Epithelial cell of esophagus (primary cell): Measurements from ENCODE around the gene TCEAL9.
"Not testable (repeated sequence)": the region's sequence is repeated elsewhere in the genome, so short reads cannot be mapped to it uniquely, and the experiment has no call there.

Experiments used
- DNase-seq: peaks from one replicate; pipeline ENCODE4 v3.0.0; 2010; ENCODE audit warnings: low read depth
- H3K4me3 ChIP-seq: 2 replicates; pipeline ENCODE4 v1.5.1; 2011; ENCODE audit warnings: mild to moderate bottlenecking, low read length, control low read depth
- TF ChIP-seq, protein P1 (sequence below): IDR thresholded peaks from 2 replicates; pipeline ENCODE4 v1.5.1; 2011; ENCODE audit warnings: low read depth, mild to moderate bottlenecking, low read length, control low read depth, inconsistent platforms; ENCODE audit not compliant: insufficient read depth; ENCODE audit errors: missing control alignments

TCEAL9 gene

DNA sequence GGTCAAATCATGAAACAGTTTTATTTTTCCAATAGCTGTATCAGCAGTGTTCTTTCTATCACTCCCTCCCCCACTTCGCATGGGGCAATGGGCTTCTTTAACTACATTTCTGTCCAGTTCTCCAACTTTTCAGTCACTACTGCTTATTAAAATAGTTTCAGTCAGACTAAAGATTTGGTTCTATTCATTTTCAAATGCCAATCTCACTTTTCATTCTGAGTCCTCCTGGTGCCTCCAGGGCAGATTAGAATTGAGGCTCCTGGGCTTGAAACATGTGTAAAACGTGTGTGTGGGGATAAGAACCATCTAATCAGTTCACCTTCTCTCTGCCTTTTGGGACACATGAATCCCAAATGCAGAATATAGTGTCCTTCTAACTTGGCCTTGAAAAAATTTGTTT lies 16.6 kb downstream of the TCEAL9 start:
- H3K4me3 ChIP-seq: no peak overlapping the region
- TF ChIP-seq, protein P1, sequence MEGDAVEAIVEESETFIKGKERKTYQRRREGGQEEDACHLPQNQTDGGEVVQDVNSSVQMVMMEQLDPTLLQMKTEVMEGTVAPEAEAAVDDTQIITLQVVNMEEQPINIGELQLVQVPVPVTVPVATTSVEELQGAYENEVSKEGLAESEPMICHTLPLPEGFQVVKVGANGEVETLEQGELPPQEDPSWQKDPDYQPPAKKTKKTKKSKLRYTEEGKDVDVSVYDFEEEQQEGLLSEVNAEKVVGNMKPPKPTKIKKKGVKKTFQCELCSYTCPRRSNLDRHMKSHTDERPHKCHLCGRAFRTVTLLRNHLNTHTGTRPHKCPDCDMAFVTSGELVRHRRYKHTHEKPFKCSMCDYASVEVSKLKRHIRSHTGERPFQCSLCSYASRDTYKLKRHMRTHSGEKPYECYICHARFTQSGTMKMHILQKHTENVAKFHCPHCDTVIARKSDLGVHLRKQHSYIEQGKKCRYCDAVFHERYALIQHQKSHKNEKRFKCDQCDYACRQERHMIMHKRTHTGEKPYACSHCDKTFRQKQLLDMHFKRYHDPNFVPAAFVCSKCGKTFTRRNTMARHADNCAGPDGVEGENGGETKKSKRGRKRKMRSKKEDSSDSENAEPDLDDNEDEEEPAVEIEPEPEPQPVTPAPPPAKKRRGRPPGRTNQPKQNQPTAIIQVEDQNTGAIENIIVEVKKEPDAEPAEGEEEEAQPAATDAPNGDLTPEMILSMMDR: no peak
- DNase-seq: no peak

- DNase-seq: peak; percentile 52
- H3K4me3 ChIP-seq: no peak overlapping the region
- TF ChIP-seq, protein P1: no peak
Measured at GRCh38 chrX:103373581-103373980, 17.3 kb downstream of the TCEAL9 start.

GRCh38 chrX:103376118-103376978 lies 20.0 kb downstream of the TCEAL9 start, which contains the start of gene BEX3:
Gene BEX3, plus strand, starts transcription at chrX:103376538. Its CDS starts 984 bp downstream, at chrX:103377522.
- DNase-seq: peak; percentile 17
- peak within 1 kb of the TSS; percentile 66 for H3K4me3 ChIP-seq
- TF ChIP-seq, protein P1: no peak

- TF ChIP-seq, protein P1: no peak
- DNase-seq: no peak
Measured at GRCh38 chrX:103376979-103377324, 20.6 kb downstream of the TCEAL9 start.

GRCh38 chrX:103378990-103379389 lies 22.7 kb downstream of the TCEAL9 start:
- H3K4me3 ChIP-seq: no peak overlapping the region
- TF ChIP-seq, protein P1: no peak
- no peak for DNase-seq

More at GRCh38 chrX:103376979-103377324, 20.6 kb downstream of the TCEAL9 start:
- peak overlapping the region; percentile 66 for H3K4me3 ChIP-seq

DNA sequence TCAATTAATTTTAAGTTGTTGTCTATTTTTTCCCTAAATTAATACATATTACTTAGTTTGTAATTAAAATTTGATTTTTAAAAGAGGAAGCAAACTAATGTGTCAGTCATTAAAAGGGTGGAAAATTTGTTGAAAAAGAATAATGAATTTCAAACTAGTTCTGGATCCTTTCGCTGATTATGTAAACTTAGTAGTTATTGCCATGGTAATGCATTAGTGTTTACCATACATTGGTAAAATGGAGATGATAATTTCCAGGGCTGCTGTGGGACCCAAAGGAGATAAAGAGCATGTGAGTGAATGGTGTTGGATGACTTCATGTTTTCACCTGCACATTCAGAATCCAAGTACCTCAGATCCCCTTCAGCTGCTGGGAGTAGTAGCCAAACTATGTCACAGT lies 26.6 kb downstream of the TCEAL9 start:
- no peak for DNase-seq
- TF ChIP-seq, protein P1: no peak
- H3K4me3 ChIP-seq: no peak overlapping the region

DNA sequence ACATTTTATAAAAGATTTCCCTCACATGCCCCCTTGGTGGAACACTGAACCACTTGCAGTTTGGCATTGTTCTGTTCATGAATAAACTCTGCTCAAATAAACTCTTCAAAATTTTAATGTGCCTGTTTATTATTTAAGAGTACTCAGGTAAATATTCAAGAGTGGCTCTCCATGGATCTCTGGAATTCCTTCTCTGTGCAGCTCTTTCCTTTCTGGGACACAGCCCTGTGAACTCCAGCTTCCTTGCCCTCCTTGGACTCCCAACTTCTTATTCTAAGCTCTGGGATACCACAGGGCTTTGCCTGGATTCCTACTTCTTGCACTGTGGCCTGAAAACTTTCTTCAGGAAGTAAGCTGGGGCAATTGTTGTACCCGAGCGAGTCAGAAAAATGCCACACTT lies 28.4 kb downstream of the TCEAL9 start:
- no peak overlapping the region for H3K4me3 ChIP-seq
- no peak for DNase-seq
- TF ChIP-seq, protein P1: no peak

DNA sequence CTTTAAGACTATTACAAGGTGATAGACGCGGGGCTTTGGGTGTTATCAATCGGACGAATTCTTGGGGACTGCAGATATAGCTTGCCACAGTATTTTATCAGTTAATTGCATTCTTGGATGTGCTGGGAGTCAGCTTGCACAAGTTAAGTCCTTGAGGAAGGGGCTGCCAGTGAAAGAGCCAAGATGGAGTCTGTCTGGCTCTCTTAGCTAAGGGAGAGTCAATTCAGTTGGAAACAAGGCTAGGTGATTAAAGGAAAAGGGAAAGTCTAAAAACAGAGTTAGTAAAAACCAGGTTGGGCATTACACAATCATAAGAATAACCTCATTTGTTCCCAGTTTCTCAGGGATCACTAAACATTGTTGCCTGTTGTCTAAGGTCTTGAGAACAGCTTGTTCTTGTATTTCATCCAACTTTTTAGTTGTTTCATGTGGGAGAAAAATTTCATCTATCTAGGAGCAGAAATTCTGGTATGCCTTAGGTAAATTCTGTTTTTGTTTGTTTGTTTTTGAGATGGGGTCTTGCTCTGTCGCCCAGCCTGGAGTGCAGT lies 29.1 kb downstream of the TCEAL9 start:
- not testable (repeated sequence) for DNase-seq, H3K4me3 ChIP-seq
